Measurements from ENCODE around the gene MOB3A. TPM values are rescaled to one million over a fixed set of nuclear protein-coding genes. Genes with fewer than 3 reads are reported as not detected.
A peak's percentile ranks its signal among the peaks of the same experiment; 100 is the strongest.

MOB3A gene
- total and polyA plus RNA-seq, 2 of the 13 experiments (the other 11 are each of a cell fraction or from before 2014, with no cell fraction given): 3.5 to 17.8 TPM

DNA sequence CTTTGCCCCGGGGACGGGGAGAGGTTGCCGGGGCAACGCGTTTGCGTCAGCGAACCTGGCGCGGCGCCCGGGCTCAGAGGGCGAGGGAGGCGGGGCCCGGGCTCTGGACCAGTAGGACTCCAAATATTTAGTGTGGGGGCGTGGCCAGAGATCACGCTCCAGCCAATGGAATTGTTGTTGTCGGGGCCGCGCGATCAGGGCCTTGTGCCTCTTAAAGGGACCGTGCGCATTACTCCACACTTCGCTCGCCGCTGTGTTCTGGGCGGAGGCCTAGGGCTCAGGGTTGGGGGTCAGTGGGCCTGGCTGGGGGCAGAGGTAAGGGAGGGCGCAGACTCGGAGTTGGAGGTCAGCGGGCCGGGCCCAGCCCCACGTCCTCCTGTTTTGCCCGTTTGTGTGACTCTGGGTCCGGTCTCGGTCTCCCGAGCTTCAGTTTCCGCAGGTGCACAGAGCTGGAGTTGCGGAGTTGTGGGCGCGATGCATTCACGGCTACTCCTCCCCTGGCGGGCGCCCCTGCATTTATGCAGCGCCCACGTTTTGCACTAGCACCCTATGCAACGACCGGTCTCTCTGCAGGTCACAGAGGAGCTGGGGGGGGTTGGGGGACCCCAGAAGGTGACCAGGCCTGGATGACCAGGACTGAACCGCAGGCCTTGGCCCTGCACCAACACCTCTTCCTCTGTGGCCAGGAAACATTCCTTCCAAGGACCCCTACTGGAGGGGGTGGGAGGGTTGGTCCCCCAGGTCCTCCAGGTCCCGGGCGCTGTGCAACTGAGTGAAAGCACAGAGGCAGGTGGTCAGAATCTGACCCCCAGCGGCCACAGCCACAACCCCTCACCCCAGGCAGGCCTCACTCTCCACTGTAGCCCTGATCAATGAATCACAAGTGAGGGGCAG, 34.4 kb downstream of the MOB3A start (continued):
- TF ChIP-seq ZNF280D (CRISPR knock-in tag; IDR thresholded peaks at IDR 0.05) (0 out of 2 replicates have a peak, but pooled peaks have one; percentile 23), ZFYVE20 (CRISPR knock-in tag; IDR thresholded peaks at IDR 0.05; ENCODE audit: borderline replicate concordance, low read depth) (no peak), ZNF841 (CRISPR knock-in tag; IDR thresholded peaks at IDR 0.05; ENCODE audit: borderline replicate concordance) (no peak), NR2F2 (IDR thresholded peaks at IDR 0.05; ENCODE audit: borderline replicate concordance, low read depth) (peak; percentile 51; the same call in 1 of the 2 replicates), ZFP36L2 (CRISPR knock-in tag; IDR thresholded peaks at IDR 0.05) (0 out of 2 replicates have a peak, but pooled peaks have one; percentile 15), ZNF282 (IDR thresholded peaks at IDR 0.05; ENCODE audit: partially characterized antibody) (no peak)
- TF ChIP-seq, protein P1, sequence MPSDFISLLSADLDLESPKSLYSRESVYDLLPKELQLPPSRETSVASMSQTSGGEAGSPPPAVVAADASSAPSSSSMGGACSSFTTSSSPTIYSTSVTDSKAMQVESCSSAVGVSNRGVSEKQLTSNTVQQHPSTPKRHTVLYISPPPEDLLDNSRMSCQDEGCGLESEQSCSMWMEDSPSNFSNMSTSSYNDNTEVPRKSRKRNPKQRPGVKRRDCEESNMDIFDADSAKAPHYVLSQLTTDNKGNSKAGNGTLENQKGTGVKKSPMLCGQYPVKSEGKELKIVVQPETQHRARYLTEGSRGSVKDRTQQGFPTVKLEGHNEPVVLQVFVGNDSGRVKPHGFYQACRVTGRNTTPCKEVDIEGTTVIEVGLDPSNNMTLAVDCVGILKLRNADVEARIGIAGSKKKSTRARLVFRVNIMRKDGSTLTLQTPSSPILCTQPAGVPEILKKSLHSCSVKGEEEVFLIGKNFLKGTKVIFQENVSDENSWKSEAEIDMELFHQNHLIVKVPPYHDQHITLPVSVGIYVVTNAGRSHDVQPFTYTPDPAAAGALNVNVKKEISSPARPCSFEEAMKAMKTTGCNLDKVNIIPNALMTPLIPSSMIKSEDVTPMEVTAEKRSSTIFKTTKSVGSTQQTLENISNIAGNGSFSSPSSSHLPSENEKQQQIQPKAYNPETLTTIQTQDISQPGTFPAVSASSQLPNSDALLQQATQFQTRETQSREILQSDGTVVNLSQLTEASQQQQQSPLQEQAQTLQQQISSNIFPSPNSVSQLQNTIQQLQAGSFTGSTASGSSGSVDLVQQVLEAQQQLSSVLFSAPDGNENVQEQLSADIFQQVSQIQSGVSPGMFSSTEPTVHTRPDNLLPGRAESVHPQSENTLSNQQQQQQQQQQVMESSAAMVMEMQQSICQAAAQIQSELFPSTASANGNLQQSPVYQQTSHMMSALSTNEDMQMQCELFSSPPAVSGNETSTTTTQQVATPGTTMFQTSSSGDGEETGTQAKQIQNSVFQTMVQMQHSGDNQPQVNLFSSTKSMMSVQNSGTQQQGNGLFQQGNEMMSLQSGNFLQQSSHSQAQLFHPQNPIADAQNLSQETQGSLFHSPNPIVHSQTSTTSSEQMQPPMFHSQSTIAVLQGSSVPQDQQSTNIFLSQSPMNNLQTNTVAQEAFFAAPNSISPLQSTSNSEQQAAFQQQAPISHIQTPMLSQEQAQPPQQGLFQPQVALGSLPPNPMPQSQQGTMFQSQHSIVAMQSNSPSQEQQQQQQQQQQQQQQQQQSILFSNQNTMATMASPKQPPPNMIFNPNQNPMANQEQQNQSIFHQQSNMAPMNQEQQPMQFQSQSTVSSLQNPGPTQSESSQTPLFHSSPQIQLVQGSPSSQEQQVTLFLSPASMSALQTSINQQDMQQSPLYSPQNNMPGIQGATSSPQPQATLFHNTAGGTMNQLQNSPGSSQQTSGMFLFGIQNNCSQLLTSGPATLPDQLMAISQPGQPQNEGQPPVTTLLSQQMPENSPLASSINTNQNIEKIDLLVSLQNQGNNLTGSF (CRISPR knock-in tag; IDR thresholded peaks at IDR 0.05): no peak
- TF ChIP-seq, protein P2, sequence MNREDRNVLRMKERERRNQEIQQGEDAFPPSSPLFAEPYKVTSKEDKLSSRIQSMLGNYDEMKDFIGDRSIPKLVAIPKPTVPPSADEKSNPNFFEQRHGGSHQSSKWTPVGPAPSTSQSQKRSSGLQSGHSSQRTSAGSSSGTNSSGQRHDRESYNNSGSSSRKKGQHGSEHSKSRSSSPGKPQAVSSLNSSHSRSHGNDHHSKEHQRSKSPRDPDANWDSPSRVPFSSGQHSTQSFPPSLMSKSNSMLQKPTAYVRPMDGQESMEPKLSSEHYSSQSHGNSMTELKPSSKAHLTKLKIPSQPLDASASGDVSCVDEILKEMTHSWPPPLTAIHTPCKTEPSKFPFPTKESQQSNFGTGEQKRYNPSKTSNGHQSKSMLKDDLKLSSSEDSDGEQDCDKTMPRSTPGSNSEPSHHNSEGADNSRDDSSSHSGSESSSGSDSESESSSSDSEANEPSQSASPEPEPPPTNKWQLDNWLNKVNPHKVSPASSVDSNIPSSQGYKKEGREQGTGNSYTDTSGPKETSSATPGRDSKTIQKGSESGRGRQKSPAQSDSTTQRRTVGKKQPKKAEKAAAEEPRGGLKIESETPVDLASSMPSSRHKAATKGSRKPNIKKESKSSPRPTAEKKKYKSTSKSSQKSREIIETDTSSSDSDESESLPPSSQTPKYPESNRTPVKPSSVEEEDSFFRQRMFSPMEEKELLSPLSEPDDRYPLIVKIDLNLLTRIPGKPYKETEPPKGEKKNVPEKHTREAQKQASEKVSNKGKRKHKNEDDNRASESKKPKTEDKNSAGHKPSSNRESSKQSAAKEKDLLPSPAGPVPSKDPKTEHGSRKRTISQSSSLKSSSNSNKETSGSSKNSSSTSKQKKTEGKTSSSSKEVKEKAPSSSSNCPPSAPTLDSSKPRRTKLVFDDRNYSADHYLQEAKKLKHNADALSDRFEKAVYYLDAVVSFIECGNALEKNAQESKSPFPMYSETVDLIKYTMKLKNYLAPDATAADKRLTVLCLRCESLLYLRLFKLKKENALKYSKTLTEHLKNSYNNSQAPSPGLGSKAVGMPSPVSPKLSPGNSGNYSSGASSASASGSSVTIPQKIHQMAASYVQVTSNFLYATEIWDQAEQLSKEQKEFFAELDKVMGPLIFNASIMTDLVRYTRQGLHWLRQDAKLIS (CRISPR knock-in tag; IDR thresholded peaks at IDR 0.05): 0 out of 2 replicates have a peak, but pooled peaks have one; percentile 75
- TF ChIP-seq, protein P3, sequence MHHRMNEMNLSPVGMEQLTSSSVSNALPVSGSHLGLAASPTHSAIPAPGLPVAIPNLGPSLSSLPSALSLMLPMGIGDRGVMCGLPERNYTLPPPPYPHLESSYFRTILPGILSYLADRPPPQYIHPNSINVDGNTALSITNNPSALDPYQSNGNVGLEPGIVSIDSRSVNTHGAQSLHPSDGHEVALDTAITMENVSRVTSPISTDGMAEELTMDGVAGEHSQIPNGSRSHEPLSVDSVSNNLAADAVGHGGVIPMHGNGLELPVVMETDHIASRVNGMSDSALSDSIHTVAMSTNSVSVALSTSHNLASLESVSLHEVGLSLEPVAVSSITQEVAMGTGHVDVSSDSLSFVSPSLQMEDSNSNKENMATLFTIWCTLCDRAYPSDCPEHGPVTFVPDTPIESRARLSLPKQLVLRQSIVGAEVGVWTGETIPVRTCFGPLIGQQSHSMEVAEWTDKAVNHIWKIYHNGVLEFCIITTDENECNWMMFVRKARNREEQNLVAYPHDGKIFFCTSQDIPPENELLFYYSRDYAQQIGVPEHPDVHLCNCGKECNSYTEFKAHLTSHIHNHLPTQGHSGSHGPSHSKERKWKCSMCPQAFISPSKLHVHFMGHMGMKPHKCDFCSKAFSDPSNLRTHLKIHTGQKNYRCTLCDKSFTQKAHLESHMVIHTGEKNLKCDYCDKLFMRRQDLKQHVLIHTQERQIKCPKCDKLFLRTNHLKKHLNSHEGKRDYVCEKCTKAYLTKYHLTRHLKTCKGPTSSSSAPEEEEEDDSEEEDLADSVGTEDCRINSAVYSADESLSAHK (CRISPR knock-in tag; IDR thresholded peaks at IDR 0.05; ENCODE audit: borderline replicate concordance): no peak
- TF ChIP-seq, protein P4, sequence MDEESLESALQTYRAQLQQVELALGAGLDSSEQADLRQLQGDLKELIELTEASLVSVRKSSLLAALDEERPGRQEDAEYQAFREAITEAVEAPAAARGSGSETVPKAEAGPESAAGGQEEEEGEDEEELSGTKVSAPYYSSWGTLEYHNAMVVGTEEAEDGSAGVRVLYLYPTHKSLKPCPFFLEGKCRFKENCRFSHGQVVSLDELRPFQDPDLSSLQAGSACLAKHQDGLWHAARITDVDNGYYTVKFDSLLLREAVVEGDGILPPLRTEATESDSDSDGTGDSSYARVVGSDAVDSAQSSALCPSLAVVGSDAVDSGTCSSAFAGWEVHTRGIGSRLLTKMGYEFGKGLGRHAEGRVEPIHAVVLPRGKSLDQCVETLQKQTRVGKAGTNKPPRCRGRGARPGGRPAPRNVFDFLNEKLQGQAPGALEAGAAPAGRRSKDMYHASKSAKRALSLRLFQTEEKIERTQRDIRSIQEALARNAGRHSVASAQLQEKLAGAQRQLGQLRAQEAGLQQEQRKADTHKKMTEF (CRISPR knock-in tag; IDR thresholded peaks at IDR 0.05): peak; percentile 23; the same call in 1 of the 2 replicates

Measured in HepG2 (cell line).